SK-N-SH (cell line): Measurements from ENCODE around the gene SLC4A8. TPM values are rescaled to one million over a fixed set of nuclear protein-coding genes. Genes with fewer than 3 reads are reported as not detected.

Source experiments
- CTCF ChIA-PET: fragments of 300-600, 350-600 bp; formaldehyde crosslinking; extraction: SDS; loops from one replicate; lab custom pipeline; 2021; lab: Yijun Ruan, JAX
- POLR2A ChIA-PET: fragments of 350-600 bp; sonication (Branson Sonifier 250); formaldehyde crosslinking; extraction: SDS; loops from one replicate; lab custom pipeline; 2020; ENCODE audit warnings: antibody characterized with exemption, inconsistent platforms; lab: Yijun Ruan, JAX
- DNase-seq: peaks from one replicate; pipeline ENCODE4 v3.0.0; 2012
- H2AFZ ChIP-seq: fragments of 200-600 bp; sonication (generic); 2 replicates; pipeline ENCODE4 v1.8.1; 2016; ENCODE audit warnings: antibody characterized with exemption, mild to moderate bottlenecking, low read depth
- H3F3A ChIP-seq: fragments of 200-600 bp; sonication (generic); replicated peaks from 2 replicates; pipeline ENCODE3; 2016; ENCODE audit warnings: antibody characterized with exemption, mild to moderate bottlenecking; ENCODE audit not compliant: insufficient read depth
- H3K27ac ChIP-seq, 2 experiments: fragments of 200-500 bp in 1 of 2; fragments of 200-600 bp in 1 of 2; sonication (Bioruptor generic) in 1 of 2; sonication (generic), shearing (Covaris generic) in 1 of 2; 2 replicates each; pipeline versions ENCODE4 v1.5.1 to v1.6.1; 2014 to 2016; ENCODE audit warnings: low read depth in 2 of 2, inconsistent platforms in 1 of 2, low read length in 1 of 2, mild to moderate bottlenecking in 1 of 2, mixed read lengths in 1 of 2
- H3K27me3 ChIP-seq: fragments of 200-600 bp; sonication (generic), shearing (Covaris generic); 2 replicates; pipeline ENCODE4 v1.6.1; 2016; ENCODE audit warnings: mixed run types; ENCODE audit not compliant: insufficient read depth
- H3K36me3 ChIP-seq, 2 experiments: fragments of 200-500 bp in 1 of 2; fragments of 200-600 bp in 1 of 2; sonication (Bioruptor generic) in 1 of 2; sonication (generic) in 1 of 2; replicated peaks in 1 of 2; 2 replicates each; pipeline versions ENCODE3 to v1.5.1; 2014 to 2016; ENCODE audit warnings: low read length in 1 of 2, mild to moderate bottlenecking in 1 of 2; ENCODE audit not compliant: insufficient read depth in 2 of 2, control insufficient read depth in 1 of 2
- H3K4me1 ChIP-seq, 2 experiments: fragments of 200-500 bp in 1 of 2; fragments of 200-600 bp in 1 of 2; sonication (Bioruptor generic) in 1 of 2; sonication (generic), shearing (Covaris generic) in 1 of 2; 2 replicates each; pipeline versions ENCODE4 v1.5.1 to v1.6.1; 2014 to 2016; ENCODE audit warnings: low read depth in 1 of 2, low read length in 1 of 2, mixed run types in 1 of 2; ENCODE audit not compliant: insufficient read depth in 2 of 2, control insufficient read depth in 1 of 2
- H3K4me2 ChIP-seq: fragments of 200-600 bp; sonication (generic), shearing (Covaris generic); 2 replicates; pipeline ENCODE4 v1.6.1; 2017; ENCODE audit warnings: mixed run types
- H3K4me3 ChIP-seq, 2 experiments: fragments of 200-500 bp in 1 of 2; fragments of 200-600 bp in 1 of 2; sonication (Bioruptor generic) in 1 of 2; sonication (generic), shearing (Covaris generic) in 1 of 2; 2 replicates each; pipeline versions ENCODE4 v1.5.1 to v1.8.1; 2014 to 2016; ENCODE audit warnings: low read depth in 2 of 2, inconsistent platforms in 1 of 2, low read length in 1 of 2, mild to moderate bottlenecking in 1 of 2, mixed read lengths in 1 of 2, moderate library complexity in 1 of 2
- H3K79me2 ChIP-seq: fragments of 200-600 bp; sonication (generic); 2 replicates; pipeline ENCODE4 v1.8.1; 2017; ENCODE audit warnings: mild to moderate bottlenecking; ENCODE audit not compliant: insufficient read depth
- H3K9ac ChIP-seq: fragments of 200-600 bp; sonication (generic); 2 replicates; pipeline ENCODE4 v1.6.1; 2017; ENCODE audit warnings: mixed run types
- H3K9me2 ChIP-seq: fragments of 200-600 bp; sonication (generic); 2 replicates; pipeline ENCODE4 v1.6.1; 2017; ENCODE audit warnings: mixed run types
- H3K9me3 ChIP-seq: fragments of 200-600 bp; sonication (generic); 2 replicates; pipeline ENCODE4 v1.6.1; 2017; ENCODE audit warnings: mixed run types, mild to moderate bottlenecking, moderate library complexity
- H4K20me1 ChIP-seq: fragments of 200-600 bp; sonication (generic); 2 replicates; pipeline ENCODE4 v1.6.1; 2017; ENCODE audit warnings: mild to moderate bottlenecking, mixed run types; ENCODE audit not compliant: insufficient read depth
- CHD2 ChIP-seq: fragments of 150-350 bp; IDR thresholded peaks from 2 replicates; pipeline ENCODE4 v1.6.1; 2018; ENCODE audit warnings: low read length; ENCODE audit not compliant: partially characterized antibody
- EP300 ChIP-seq, 2 experiments: IDR thresholded peaks; 2 replicates each; pipeline versions ENCODE4 v1.4.0 to v1.6.1; 2012; ENCODE audit warnings: borderline replicate concordance in 1 of 2, low read depth in 1 of 2, low read length in 1 of 2
- FOXM1 ChIP-seq: IDR thresholded peaks from 2 replicates; pipeline ENCODE4 v1.4.0; 2012; ENCODE audit warnings: low read depth, mild to moderate bottlenecking
- GABPA ChIP-seq: IDR thresholded peaks from 2 replicates; pipeline ENCODE4 v1.4.0; 2012; ENCODE audit warnings: low read depth, mild to moderate bottlenecking
- MXI1 ChIP-seq: IDR thresholded peaks from 2 replicates; pipeline ENCODE4 v1.6.1; 2012; ENCODE audit warnings: mild to moderate bottlenecking, low read depth, low read length, improper control_type of control experiment
- NFIC ChIP-seq: IDR thresholded peaks from 2 replicates; pipeline ENCODE4 v1.4.0; 2012; ENCODE audit warnings: borderline replicate concordance
- RCOR1 ChIP-seq: fragments of 150-350 bp; IDR thresholded peaks from 2 replicates; pipeline ENCODE4 v1.6.1; 2017; ENCODE audit warnings: antibody characterized with exemption, low read length
- RFX5 ChIP-seq: IDR thresholded peaks from 2 replicates; pipeline ENCODE4 v1.6.1; 2012; ENCODE audit warnings: mild to moderate bottlenecking, improper control_type of control experiment, low read length
- RXRA ChIP-seq: IDR thresholded peaks from 2 replicates; pipeline ENCODE4 v1.4.0; 2012; ENCODE audit warnings: low read depth, mild to moderate bottlenecking, borderline replicate concordance
- TEAD4 ChIP-seq: IDR thresholded peaks from 2 replicates; pipeline ENCODE4 v1.4.0; 2012; ENCODE audit warnings: mild to moderate bottlenecking, borderline replicate concordance; ENCODE audit not compliant: insufficient read depth
- polyA plus RNA-seq, 3 experiments: library from polyadenylated mRNA; depleted of rRNA; stranded (reverse); fragments of >200 nt; gene quantifications; 2 replicates each; pipeline ENCODE4 v1.2.3, GENCODE V29; 2012
- TF ChIP-seq, protein P1 (sequence below): IDR thresholded peaks from 2 replicates; pipeline ENCODE4; 2012
- TF ChIP-seq, protein P2 (sequence below): fragments of 200-600 bp; sonication (generic); IDR thresholded peaks from 2 replicates; pipeline ENCODE4 v1.6.1; 2017; ENCODE audit warnings: antibody characterized with exemption, mild to moderate bottlenecking, moderate library complexity
- TF ChIP-seq, protein P3 (sequence below): fragments of 150-350 bp; IDR thresholded peaks from 2 replicates; pipeline ENCODE4 v1.6.1; 2016; ENCODE audit warnings: mild to moderate bottlenecking, low read depth, low read length
- TF ChIP-seq, protein P4 (sequence below): IDR thresholded peaks from 2 replicates; pipeline ENCODE4 v1.4.0; 2012; ENCODE audit warnings: low read depth
- TF ChIP-seq, protein P5 (sequence below): fragments of 150-350 bp; IDR thresholded peaks from 2 replicates; pipeline ENCODE4 v1.6.1; 2017; ENCODE audit warnings: antibody characterized with exemption, low read length, low read depth, borderline replicate concordance

The SLC4A8 gene
- polyA plus RNA-seq, 1 of the 3 experiments (the other 2 are of a cell fraction), result 5.2 TPM

DNA sequence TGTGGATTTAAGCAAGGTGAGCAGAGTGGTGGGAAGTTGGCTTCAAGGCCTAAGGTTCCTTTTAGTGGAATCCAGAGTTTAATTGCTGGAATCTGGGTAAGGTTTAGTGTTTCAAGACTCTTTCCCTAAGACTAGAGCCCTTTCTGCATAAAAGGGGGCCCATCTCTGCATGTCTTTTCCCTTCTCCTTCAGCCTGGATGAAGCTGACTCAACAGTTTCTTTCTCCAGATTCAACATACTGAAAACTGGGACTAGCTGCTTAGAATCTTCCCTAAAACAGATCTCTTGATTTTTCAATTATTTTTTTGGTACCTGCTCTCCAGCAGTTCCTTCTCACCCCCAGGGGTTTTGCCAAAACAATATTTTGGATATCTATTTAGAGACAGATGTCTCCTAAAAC, 34.0 kb downstream of the SLC4A8 start:
- H3F3A ChIP-seq, result no peaks in the 10 kb centered on the region
- DNase-seq, result no peak
- no peaks in the 10 kb centered on the region for H3K27me3 ChIP-seq
- H3K4me1 ChIP-seq, result no peaks in the 10 kb centered on the region
- no peaks in the 10 kb centered on the region for H4K20me1 ChIP-seq
- POLR2A ChIA-PET, result no interaction called here
- no peaks in the 10 kb centered on the region for H3K9me3 ChIP-seq
- H3K36me3 ChIP-seq, result peaks cover 3 to 13% of the 10 kb centered on the region in 2 experiments
- TF ChIP-seq NFIC (no peak), RCOR1 (no peak), CHD2 (no peak), TEAD4 (no peak), RFX5 (no peak), FOXM1 (no peak), RXRA (no peak), EP300 (IDR thresholded peaks at IDR 0.05; ENCODE audit: borderline replicate concordance in 1 of 2, low read depth in 1 of 2, low read length in 1 of 2) (no peak), MXI1 (no peak), GABPA (no peak)
- TF ChIP-seq, protein P1, sequence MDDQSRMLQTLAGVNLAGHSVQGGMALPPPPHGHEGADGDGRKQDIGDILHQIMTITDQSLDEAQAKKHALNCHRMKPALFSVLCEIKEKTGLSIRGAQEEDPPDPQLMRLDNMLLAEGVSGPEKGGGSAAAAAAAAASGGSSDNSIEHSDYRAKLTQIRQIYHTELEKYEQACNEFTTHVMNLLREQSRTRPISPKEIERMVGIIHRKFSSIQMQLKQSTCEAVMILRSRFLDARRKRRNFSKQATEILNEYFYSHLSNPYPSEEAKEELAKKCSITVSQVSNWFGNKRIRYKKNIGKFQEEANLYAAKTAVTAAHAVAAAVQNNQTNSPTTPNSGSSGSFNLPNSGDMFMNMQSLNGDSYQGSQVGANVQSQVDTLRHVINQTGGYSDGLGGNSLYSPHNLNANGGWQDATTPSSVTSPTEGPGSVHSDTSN, result no peak
- TF ChIP-seq, protein P2, sequence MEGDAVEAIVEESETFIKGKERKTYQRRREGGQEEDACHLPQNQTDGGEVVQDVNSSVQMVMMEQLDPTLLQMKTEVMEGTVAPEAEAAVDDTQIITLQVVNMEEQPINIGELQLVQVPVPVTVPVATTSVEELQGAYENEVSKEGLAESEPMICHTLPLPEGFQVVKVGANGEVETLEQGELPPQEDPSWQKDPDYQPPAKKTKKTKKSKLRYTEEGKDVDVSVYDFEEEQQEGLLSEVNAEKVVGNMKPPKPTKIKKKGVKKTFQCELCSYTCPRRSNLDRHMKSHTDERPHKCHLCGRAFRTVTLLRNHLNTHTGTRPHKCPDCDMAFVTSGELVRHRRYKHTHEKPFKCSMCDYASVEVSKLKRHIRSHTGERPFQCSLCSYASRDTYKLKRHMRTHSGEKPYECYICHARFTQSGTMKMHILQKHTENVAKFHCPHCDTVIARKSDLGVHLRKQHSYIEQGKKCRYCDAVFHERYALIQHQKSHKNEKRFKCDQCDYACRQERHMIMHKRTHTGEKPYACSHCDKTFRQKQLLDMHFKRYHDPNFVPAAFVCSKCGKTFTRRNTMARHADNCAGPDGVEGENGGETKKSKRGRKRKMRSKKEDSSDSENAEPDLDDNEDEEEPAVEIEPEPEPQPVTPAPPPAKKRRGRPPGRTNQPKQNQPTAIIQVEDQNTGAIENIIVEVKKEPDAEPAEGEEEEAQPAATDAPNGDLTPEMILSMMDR, result no peak
- TF ChIP-seq, protein P3, sequence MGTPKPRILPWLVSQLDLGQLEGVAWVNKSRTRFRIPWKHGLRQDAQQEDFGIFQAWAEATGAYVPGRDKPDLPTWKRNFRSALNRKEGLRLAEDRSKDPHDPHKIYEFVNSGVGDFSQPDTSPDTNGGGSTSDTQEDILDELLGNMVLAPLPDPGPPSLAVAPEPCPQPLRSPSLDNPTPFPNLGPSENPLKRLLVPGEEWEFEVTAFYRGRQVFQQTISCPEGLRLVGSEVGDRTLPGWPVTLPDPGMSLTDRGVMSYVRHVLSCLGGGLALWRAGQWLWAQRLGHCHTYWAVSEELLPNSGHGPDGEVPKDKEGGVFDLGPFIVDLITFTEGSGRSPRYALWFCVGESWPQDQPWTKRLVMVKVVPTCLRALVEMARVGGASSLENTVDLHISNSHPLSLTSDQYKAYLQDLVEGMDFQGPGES, result no peak
- TF ChIP-seq, protein P4, sequence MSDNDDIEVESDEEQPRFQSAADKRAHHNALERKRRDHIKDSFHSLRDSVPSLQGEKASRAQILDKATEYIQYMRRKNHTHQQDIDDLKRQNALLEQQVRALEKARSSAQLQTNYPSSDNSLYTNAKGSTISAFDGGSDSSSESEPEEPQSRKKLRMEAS, result no peak
- TF ChIP-seq, protein P5, sequence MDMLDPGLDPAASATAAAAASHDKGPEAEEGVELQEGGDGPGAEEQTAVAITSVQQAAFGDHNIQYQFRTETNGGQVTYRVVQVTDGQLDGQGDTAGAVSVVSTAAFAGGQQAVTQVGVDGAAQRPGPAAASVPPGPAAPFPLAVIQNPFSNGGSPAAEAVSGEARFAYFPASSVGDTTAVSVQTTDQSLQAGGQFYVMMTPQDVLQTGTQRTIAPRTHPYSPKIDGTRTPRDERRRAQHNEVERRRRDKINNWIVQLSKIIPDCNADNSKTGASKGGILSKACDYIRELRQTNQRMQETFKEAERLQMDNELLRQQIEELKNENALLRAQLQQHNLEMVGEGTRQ, result no peak
- no peak overlapping the region for H2AFZ ChIP-seq
- no peak overlapping the region for H3K4me3 ChIP-seq
- CTCF ChIA-PET, result no interaction called here
- no peak overlapping the region for H3K9ac ChIP-seq
- no peak overlapping the region for H3K27ac ChIP-seq
- H3K79me2 ChIP-seq, result no peaks in the 10 kb centered on the region
- no peaks in the 10 kb centered on the region for H3K9me2 ChIP-seq
- no peak overlapping the region for H3K4me2 ChIP-seq
